HepG2 (cell line): ENCODE results near the gene MFGE8. TPM values are rescaled to one million over a fixed set of nuclear protein-coding genes. Genes with fewer than 3 reads are reported as not detected.

Source experiments
- ATAC-seq: fragments of 200-7000 bp; cut with Tn5 transposase; 3 replicates; pipeline ENCODE4 v1.9.1; 2020; ENCODE audit warnings: mild to moderate bottlenecking, moderate library complexity
- BruUV-seq: library from RNA; stranded (reverse); fragments of 400-500 nt; replicated peaks from 2 replicates; lab custom pipeline; 2021; lab: Mats Ljungman, UMichigan
- CTCF ChIA-PET: fragments of 300-600 bp; formaldehyde crosslinking; extraction: SDS; loops from one replicate; lab custom pipeline; 2021; ENCODE audit warnings: low total read pairs, inconsistent platforms, low intra/inter-chr PET ratio; lab: Yijun Ruan, JAX
- POLR2A ChIA-PET: fragments of 350-600 bp; sonication (Branson Sonifier 250); formaldehyde crosslinking; loops from one replicate; lab custom pipeline; 2020; ENCODE audit warnings: antibody characterized with exemption, inconsistent platforms; lab: Yijun Ruan, JAX
- DNase-seq: peaks from one replicate; pipeline ENCODE4 v3.0.0-alpha.2; 2015; ENCODE audit warnings: low spot score
- FAIRE-seq: peaks from 3 replicates; lab custom pipeline; 2011; peaks lifted over from hg19 to GRCh38; lab: Jason Lieb, UNC
- H2AFZ ChIP-seq: one replicate; pipeline ENCODE4 v1.6.1; 2011; ENCODE audit warnings: low read length, inconsistent platforms
- H3K27ac ChIP-seq: fragments of 300-600 bp; 3 replicates; pipeline ENCODE4 v1.8.0; 2011; ENCODE audit warnings: mixed run types, mild to moderate bottlenecking, mixed read lengths, low read length, inconsistent platforms; ENCODE audit not compliant: insufficient read depth; ENCODE audit errors: extremely low read length
- H3K27me3 ChIP-seq, 2 experiments: fragments of 200-600 bp in 1 of 2; 2 replicates in 1 of 2; 3 replicates in 1 of 2; pipeline versions ENCODE4 v1.6.0 to v1.8.0; 2011; ENCODE audit warnings: low read length in 2 of 2, mild to moderate bottlenecking in 2 of 2, moderate library complexity in 2 of 2, inconsistent platforms in 1 of 2; ENCODE audit not compliant: insufficient read depth in 2 of 2, control insufficient read depth in 1 of 2
- H3K36me3 ChIP-seq, 2 experiments: fragments of 200-600 bp in 1 of 2; replicated peaks in 1 of 2; 2 replicates in 1 of 2; 3 replicates in 1 of 2; pipeline versions ENCODE4 v1.5.1 to v1.8.0; 2011; ENCODE audit warnings: low read length in 2 of 2, inconsistent platforms in 1 of 2; ENCODE audit not compliant: insufficient read depth in 2 of 2, control insufficient read depth in 1 of 2
- H3K4me1 ChIP-seq: 2 replicates; pipeline ENCODE4 v1.5.1; 2012; ENCODE audit warnings: low read length, inconsistent platforms; ENCODE audit not compliant: insufficient read depth
- H3K4me2 ChIP-seq: 2 replicates; pipeline ENCODE4 v1.6.0; 2011; ENCODE audit warnings: low read depth, low read length, inconsistent platforms
- H3K4me3 ChIP-seq, 3 experiments: fragments of 200-600 bp in 1 of 3; sonication (generic), shearing (Covaris generic) in 1 of 3; replicated peaks in 1 of 3; 2 replicates each; pipeline ENCODE4 v1.5.1; 2011 to 2016; ENCODE audit warnings: low read length in 3 of 3, inconsistent platforms in 2 of 3, low read depth in 2 of 3, mild to moderate bottlenecking in 2 of 3, control low read depth in 1 of 3, mixed read lengths in 1 of 3; ENCODE audit not compliant: insufficient read depth in 1 of 3
- H3K79me2 ChIP-seq: one replicate; pipeline ENCODE4 v1.6.1; 2011; ENCODE audit warnings: low read length, inconsistent platforms; ENCODE audit not compliant: insufficient read depth
- H3K9ac ChIP-seq: 2 replicates; pipeline ENCODE4 v1.6.0; 2011; ENCODE audit warnings: mild to moderate bottlenecking, low read depth, low read length, inconsistent platforms; ENCODE audit not compliant: insufficient read depth
- H3K9me3 ChIP-seq: 2 replicates; pipeline ENCODE4 v1.5.1; 2012; ENCODE audit warnings: mild to moderate bottlenecking, low read length
- H4K20me1 ChIP-seq: 2 replicates; pipeline ENCODE4 v1.6.0; 2011; ENCODE audit warnings: inconsistent platforms, mild to moderate bottlenecking, low read length, moderate library complexity; ENCODE audit not compliant: insufficient read depth
- BRD4 ChIP-seq: sonication (generic); formaldehyde crosslinking; IDR thresholded peaks from 2 replicates; pipeline ENCODE4 v1.4.0; 2020; ENCODE audit warnings: missing genetic modification reagents
- CBX5 ChIP-seq: sonication (generic); formaldehyde crosslinking; IDR thresholded peaks from 2 replicates; pipeline ENCODE4 v1.4.0; 2020; ENCODE audit warnings: missing genetic modification reagents, borderline replicate concordance
- CREB1 ChIP-seq, 2 experiments: fragments of 450-650 bp in 1 of 2; IDR thresholded peaks; 2 replicates each; pipeline ENCODE4 v1.6.1; 2016 to 2017; ENCODE audit warnings: control low read depth in 1 of 2, mild to moderate bottlenecking in 1 of 2, missing compliant biosample characterization in 1 of 2, missing genetic modification characterization in 1 of 2
- HHEX ChIP-seq: IDR thresholded peaks from 2 replicates; pipeline ENCODE4 v1.6.1; 2016; ENCODE audit warnings: control low read depth
- HNRNPLL ChIP-seq: fragments of 200-400 bp; formaldehyde crosslinking; IDR thresholded peaks from 2 replicates; pipeline ENCODE4 v1.6.1; 2017; ENCODE audit warnings: mild to moderate bottlenecking, low read depth, low read length; ENCODE audit not compliant: poor library complexity, severe bottlenecking
- MAZ ChIP-seq, 2 experiments: sonication (generic) in 1 of 2; formaldehyde crosslinking in 1 of 2; IDR thresholded peaks; 2 replicates each; pipeline versions ENCODE4 v1.5.0 to v1.6.1; 2012 to 2020; ENCODE audit warnings: low read depth in 2 of 2, mild to moderate bottlenecking in 2 of 2, borderline replicate concordance in 1 of 2, improper control_type of control experiment in 1 of 2, low read length in 1 of 2, missing genetic modification reagents in 1 of 2, moderate library complexity in 1 of 2
- MYC ChIP-seq: sonication (generic); formaldehyde crosslinking; IDR thresholded peaks from 2 replicates; pipeline ENCODE4 v1.9.0; 2021; ENCODE audit warnings: missing genetic modification reagents, borderline replicate concordance
- MYNN ChIP-seq: sonication (generic); formaldehyde crosslinking; IDR thresholded peaks from 2 replicates; pipeline ENCODE4 v1.4.0; 2020; ENCODE audit warnings: mild to moderate bottlenecking, low read depth, missing genetic modification reagents
- NCOR1 ChIP-seq: fragments of 200-600 bp; sonication (generic); IDR thresholded peaks from 2 replicates; pipeline ENCODE4 v1.7.0; 2017; ENCODE audit warnings: antibody characterized with exemption, low read length, borderline replicate concordance
- SMAD1 ChIP-seq: sonication (generic); formaldehyde crosslinking; IDR thresholded peaks from 2 replicates; pipeline ENCODE4 v1.4.0; 2020; ENCODE audit warnings: missing genetic modification reagents, low read depth, mild to moderate bottlenecking, borderline replicate concordance
- SP2 ChIP-seq: sonication (generic); formaldehyde crosslinking; IDR thresholded peaks from 2 replicates; pipeline ENCODE4 v1.5.1; 2020; ENCODE audit warnings: mild to moderate bottlenecking, missing genetic modification reagents
- TP53 ChIP-seq: sonication (generic); formaldehyde crosslinking; conservative IDR thresholded peaks from 2 replicates; pipeline ENCODE4 v1.4.0; 2020; ENCODE audit warnings: missing genetic modification reagents
- ZNF510 ChIP-seq: sonication (generic); formaldehyde crosslinking; IDR thresholded peaks from 2 replicates; pipeline ENCODE4 v1.4.0; 2020; ENCODE audit warnings: low read depth, mild to moderate bottlenecking, missing genetic modification reagents
- ZNF790 ChIP-seq: sonication (generic); formaldehyde crosslinking; IDR thresholded peaks from 2 replicates; pipeline ENCODE4 v1.8.0; 2022; ENCODE audit warnings: missing genetic modification reagents, mild to moderate bottlenecking, borderline replicate concordance
- WGBS: methylation state at CpG from one replicate; pipeline ENCODE4 v1.1.6; 2017; ENCODE audit warnings: low lambda C conversion rate; 5-methylcytosine and 5-hydroxymethylcytosine counted together
- in situ Hi-C: cut with HindIII; loops from 2 replicates; pipeline ENCODE4 v1.10.0; 2017; ENCODE audit warnings: low pct_unique_long_range_greater_than_20kb; ENCODE audit not compliant: extremely low pct_ligation_motif_present
- intact Hi-C: fragments of 100-400 bp; cut with micrococcal nuclease; formaldehyde crosslinking; loops from one replicate; pipeline ENCODE4 v1.10.0; 2022; ENCODE audit not compliant: unreplicated experiment
- polyA plus RNA-seq, 8 experiments: library from polyadenylated mRNA; depleted of rRNA in 3 of 8; stranded (reverse) in 7 of 8; unstranded in 1 of 8; fragments of >200 nt; fragmentation: Illumina TruSeq in 4 of 8; extraction: Trizol in 4 of 8; gene quantifications; 2 replicates each; pipeline versions ENCODE4 v1.2.1 to v1.2.3, GENCODE V29; 2011 to 2016; ENCODE audit warnings: low read depth in 4 of 8, missing spikeins in 1 of 8, mixed read lengths in 1 of 8; ENCODE audit not compliant: insufficient read depth in 1 of 8
- total RNA-seq, 5 experiments: library from RNA; depleted of rRNA; stranded (reverse); fragments of >200 nt; fragmentation: Illumina TruSeq; extraction: Trizol; gene quantifications; 2 replicates each; pipeline ENCODE4 v1.2.3, GENCODE V29; 2016; ENCODE audit warnings: low read depth in 1 of 5
- TF ChIP-seq, protein P1 (sequence below): sonication (generic); formaldehyde crosslinking; conservative IDR thresholded peaks from 2 replicates; pipeline ENCODE4 v1.8.0; 2022; ENCODE audit warnings: missing genetic modification reagents

MFGE8 gene
- total and polyA plus RNA-seq, 2 of the 13 experiments (the other 11 are each of a cell fraction or from before 2014, with no cell fraction given): 3.4 to 22.1 TPM

DNA sequence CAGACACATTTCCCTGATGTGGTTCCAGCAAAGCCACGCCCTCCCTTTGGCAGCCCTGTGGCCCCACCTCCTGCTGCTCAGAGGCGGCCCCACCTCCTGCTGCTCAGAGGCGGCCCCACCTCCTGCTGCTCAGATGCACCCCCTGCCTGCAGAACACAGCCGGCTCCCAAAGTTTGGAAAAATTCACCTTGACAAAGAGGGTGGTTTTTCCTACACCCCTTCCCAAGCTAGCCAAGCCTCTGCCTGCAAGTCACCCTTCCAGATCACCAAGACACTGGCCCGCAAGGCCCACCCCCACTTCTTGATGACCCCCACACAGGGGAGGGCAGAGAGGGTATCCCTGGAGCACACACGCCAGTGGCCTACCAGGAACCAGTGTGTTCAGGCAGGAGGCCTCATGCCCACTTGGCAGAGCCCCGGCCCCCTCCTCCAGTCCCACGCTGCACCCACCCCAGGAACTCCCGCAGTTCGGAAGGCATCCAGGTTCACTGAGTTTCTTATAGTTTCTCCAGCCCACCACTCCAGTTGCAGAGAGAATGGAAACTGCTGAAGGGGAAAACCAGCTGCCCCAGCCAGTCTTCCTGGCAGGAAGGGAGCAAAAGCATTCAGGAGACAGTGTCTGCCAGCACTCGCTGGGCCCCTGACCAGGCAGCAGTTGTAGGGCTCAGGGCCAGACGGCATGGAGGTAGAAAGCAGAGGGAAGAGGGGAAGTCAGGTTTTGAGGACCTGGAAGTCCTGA is 15.6 kb downstream of the MFGE8 start (continued):
- 0 out of 2 replicates have a peak, but pooled peaks have one; percentile 30 for TF ChIP-seq MAZ (IDR thresholded peaks at IDR 0.05; ENCODE audit: borderline replicate concordance, low read depth, low read length)
- TF ChIP-seq MAZ (CRISPR knock-in tag; IDR thresholded peaks at IDR 0.05; ENCODE audit: low read depth): no peak
- no peak for TF ChIP-seq MYNN
- no peak for TF ChIP-seq CREB1 (IDR thresholded peaks at IDR 0.05)
- TF ChIP-seq CREB1 (CRISPR knock-in tag; IDR thresholded peaks at IDR 0.05): no peak
- TF ChIP-seq TP53 (CRISPR knock-in tag): no peak
- peak; percentile 19 for TF ChIP-seq HNRNPLL
- TF ChIP-seq NCOR1: no peak

DNA sequence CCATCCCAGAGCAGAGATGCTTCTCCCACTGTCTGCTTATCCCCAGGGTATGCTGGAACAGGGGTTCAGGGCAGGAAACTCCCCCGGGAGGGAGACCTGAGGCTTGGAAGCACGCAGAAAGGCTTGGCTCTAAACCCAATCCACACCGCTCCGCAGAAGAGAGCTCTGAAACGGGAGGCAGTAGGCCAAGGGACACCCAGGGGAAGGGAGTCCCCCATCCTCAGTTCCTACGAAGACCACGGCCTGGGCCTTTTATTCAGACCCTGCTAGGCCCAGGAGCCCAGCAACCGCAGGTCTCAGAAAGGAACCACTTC is 16.1 kb downstream of the MFGE8 start:
- Histone ChIP-seq H3K4me3 (no peak overlapping the region), H4K20me1 (no peaks in the 10 kb centered on the region), H3K36me3 (no peaks in the 10 kb centered on the region), H2AFZ (no peak overlapping the region), H3K4me2 (no peak overlapping the region), H3K9ac (no peak overlapping the region), H3K27me3 (peaks cover 6 to 26% of the 10 kb centered on the region in 2 experiments), H3K9me3 (no peaks in the 10 kb centered on the region), H3K4me1 (peaks cover 36% of the 10 kb centered on the region), H3K79me2 (no peaks in the 10 kb centered on the region), H3K27ac (no peak overlapping the region)
- TF ChIP-seq MAZ (IDR thresholded peaks at IDR 0.05; ENCODE audit: borderline replicate concordance, low read depth, low read length): no peak
- no peak for TF ChIP-seq MAZ (CRISPR knock-in tag; IDR thresholded peaks at IDR 0.05; ENCODE audit: low read depth)
- TF ChIP-seq SP2 (CRISPR knock-in tag): no peak
- no peak for TF ChIP-seq BRD4
- TF ChIP-seq MYC (CRISPR knock-in tag): no peak
- TF ChIP-seq ZNF510: no peak
- TF ChIP-seq SMAD1 (CRISPR knock-in tag): no peak
- TF ChIP-seq HHEX (CRISPR knock-in tag): no peak
- TF ChIP-seq, protein P1, sequence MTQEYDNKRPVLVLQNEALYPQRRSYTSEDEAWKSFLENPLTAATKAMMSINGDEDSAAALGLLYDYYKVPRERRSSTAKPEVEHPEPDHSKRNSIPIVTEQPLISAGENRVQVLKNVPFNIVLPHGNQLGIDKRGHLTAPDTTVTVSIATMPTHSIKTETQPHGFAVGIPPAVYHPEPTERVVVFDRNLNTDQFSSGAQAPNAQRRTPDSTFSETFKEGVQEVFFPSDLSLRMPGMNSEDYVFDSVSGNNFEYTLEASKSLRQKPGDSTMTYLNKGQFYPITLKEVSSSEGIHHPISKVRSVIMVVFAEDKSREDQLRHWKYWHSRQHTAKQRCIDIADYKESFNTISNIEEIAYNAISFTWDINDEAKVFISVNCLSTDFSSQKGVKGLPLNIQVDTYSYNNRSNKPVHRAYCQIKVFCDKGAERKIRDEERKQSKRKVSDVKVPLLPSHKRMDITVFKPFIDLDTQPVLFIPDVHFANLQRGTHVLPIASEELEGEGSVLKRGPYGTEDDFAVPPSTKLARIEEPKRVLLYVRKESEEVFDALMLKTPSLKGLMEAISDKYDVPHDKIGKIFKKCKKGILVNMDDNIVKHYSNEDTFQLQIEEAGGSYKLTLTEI (CRISPR knock-in tag): no peak
- no peak for TF ChIP-seq CBX5 (CRISPR knock-in tag)
- no peak for TF ChIP-seq ZNF790 (CRISPR knock-in tag)
- in situ Hi-C loops: no loop called here
- intact Hi-C loops: loop anchor here (10.0 kb wide), 1 partner anchor 278 kb away; no protein-coding TSS in a partner anchor
- BruUV-seq: no TSS peak
- ChIA-PET POLR2A (no interaction called here), CTCF (no interaction called here)
- peak; percentile 6; the same call in 2 of the 3 replicates for ATAC-seq
- WGBS: 100% methylated on average over 2 of the region's 8 CpGs
- no peak for FAIRE-seq
- no peak for DNase-seq
